ENCODE results near the gene SPATA31A3.
"Not testable (repeated sequence)": the region's sequence is repeated elsewhere in the genome, so short reads cannot be mapped to it uniquely, and the experiment has no call there.

The SPATA31A3 gene

GRCh38 chr9:66992450-66992849, at the start of gene SPATA31A3:
Gene SPATA31A3, minus strand, starts transcription at chr9:66992550. Its CDS starts 29 bp downstream, at chr9:66992521.
- DNase-seq: not testable (repeated sequence)

DNA sequence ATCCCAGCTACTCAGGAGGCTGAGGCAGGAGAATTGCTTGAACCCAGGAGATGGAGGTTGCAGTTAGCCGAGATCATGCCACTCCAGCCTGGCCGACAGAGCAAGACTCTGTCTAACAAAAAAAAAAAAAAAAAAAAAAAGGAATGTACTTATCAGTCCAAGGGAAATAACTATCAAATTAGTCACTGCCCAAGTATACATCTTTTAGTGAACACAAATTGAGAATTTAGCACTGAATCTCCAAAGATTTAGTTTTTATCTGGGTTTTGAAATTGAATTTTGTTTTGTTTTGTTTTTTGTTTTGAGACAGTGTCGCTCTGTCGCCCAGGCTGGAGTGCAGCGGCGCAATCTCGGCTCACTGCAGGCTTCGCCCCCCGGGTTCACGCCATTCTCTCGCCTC, 39.8 kb downstream of the SPATA31A3 start:
- peak; percentile 5 for DNase-seq

DNA sequence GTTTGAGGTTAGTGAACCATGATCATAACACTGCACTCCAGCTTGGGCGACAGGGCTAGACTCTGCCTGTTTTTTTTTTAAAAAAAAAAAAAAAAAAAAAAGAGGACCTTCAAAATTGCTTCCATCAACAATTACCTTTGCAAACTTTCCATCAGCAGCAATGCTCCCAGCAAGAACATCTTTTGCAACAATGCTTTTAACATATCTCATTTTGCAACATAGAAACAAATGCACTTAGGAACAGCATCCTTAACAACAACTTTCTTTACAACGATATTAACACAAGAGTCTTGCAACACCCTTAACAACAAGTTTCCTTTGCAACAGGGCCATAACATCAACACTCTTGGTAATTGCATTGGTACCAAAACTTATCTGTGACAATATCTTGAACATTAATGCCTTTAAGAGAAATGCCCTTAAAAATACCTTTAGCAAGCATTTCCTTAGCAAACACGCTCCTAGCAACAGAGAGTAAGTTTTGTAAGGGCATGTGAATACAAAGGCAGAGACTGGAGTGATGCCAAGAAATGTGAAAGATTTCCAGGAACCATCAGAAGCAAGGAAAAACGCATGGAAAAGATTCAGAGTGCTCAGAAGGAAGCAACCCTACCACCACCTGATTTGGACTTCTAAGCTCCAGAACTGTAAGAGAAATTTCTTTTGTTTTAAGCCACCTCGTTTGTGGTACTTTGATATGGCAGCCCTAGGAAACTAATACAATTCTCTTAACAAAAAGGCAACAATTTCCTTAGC, 49.8 kb downstream of the SPATA31A3 start:
- DNase-seq: not testable (repeated sequence)

GRCh38 chr9:66939878-66940830, 52.2 kb downstream of the SPATA31A3 start:
- DNase-seq: not testable (repeated sequence)

DNA sequence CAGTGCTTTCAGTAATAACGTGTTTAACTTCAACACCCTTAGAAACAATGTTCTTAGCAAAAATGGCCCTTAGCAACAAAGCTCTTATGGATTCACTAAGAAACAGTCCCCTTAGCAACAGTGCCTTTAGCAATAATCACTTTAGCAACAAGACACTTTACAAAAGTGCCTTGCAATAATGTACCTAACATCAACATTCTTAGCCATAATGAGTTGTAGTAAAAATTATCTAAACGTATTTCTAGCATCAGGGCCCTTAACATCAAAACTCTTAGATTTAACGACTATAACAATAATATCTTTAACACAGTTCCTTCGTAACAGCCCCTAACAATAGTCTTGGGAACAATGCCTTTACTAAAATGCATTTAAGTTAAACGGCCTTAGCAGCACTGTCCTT, 54.0 kb downstream of the SPATA31A3 start:
- not testable (repeated sequence) for DNase-seq

- DNase-seq: not testable (repeated sequence)
Measured at GRCh38 chr9:66937662-66938061, 54.7 kb downstream of the SPATA31A3 start.

Measured in EL (cell line).